Measurements from ENCODE around the gene CPT2. TPM values are rescaled to one million over a fixed set of nuclear protein-coding genes. Genes with fewer than 3 reads are reported as not detected.
A peak's percentile ranks its signal among the peaks of the same experiment; 100 is the strongest.

CPT2 gene
- total and polyA plus RNA-seq, 9 of the 15 experiments (the other 6 are each of a cell fraction or from before 2014, with no cell fraction given), result 7.6 to 25.1 (median 16.8) TPM

DNA sequence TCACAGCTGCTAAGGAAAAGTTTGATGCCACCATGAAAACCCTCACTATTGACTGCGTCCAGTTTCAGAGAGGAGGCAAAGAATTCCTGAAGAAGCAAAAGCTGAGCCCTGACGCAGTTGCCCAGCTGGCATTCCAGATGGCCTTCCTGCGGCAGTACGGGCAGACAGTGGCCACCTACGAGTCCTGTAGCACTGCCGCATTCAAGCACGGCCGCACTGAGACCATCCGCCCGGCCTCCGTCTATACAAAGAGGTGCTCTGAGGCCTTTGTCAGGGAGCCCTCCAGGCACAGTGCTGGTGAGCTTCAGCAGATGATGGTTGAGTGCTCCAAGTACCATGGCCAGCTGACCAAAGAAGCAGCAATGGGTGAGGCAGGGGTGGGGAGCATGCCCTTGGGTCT is 14.3 kb downstream of the CPT2 start:
- CTCF ChIA-PET (ENCODE audit: low intra/inter-chr PET ratio), result no interaction called here
- no peaks in the 10 kb centered on the region for H4K20me1 ChIP-seq (replicated peaks; ENCODE audit: control insufficient read depth, insufficient read depth, low read length)
- no peak overlapping the region for H3K4me2 ChIP-seq (ENCODE audit: insufficient read depth, low read length)
- POLR2A ChIA-PET, result interaction anchor here (0.6 to 2.4 kb wide), 2 partner anchors 15 to 27 kb away, joined by 4 to 13 read pairs; no protein-coding TSS in a partner anchor
- H3K79me2 ChIP-seq (ENCODE audit: control insufficient read depth, insufficient read depth, low read length), result no peaks in the 10 kb centered on the region
- WGBS (ENCODE audit: insufficient coverage, low coverage, missing lambda C conversion rate), result 91% methylated on average over 11 of the region's 11 CpGs
- no peak overlapping the region for H3K27ac ChIP-seq (ENCODE audit: extremely low read depth, low read depth, low read length)
- DNase-seq (ENCODE audit: extremely low read depth in 1 of 4, low spot score in 3 of 4) (no peak), FAIRE-seq (no peak), ATAC-seq (no peak; the same call in 2 of the 3 replicates)
- no peak overlapping the region for H3K9ac ChIP-seq (ENCODE audit: insufficient read depth in 1 of 2, low read depth in 2 of 2, low read length in 2 of 2)
- H3K4me3 ChIP-seq, result no peak overlapping the region
- H3K27me3 ChIP-seq (ENCODE audit: control insufficient read depth in 2 of 2, insufficient read depth in 2 of 2, low read length in 2 of 2), result no peaks in the 10 kb centered on the region
- H3K36me3 ChIP-seq (ENCODE audit: control insufficient read depth, insufficient read depth, low read length), result peaks cover 63% of the 10 kb centered on the region
- in situ Hi-C loops (cut with MboI), result no loop called here
- no TSS peak for BruUV-seq (replicated peaks)
- H3K9me1 ChIP-seq (ENCODE audit: control insufficient read depth, insufficient read depth, low read length), result no peaks in the 10 kb centered on the region
- no peaks in the 10 kb centered on the region for H3K4me1 ChIP-seq (replicated peaks in 1 of 2; ENCODE audit: control insufficient read depth in 2 of 2, insufficient read depth in 2 of 2, low read length in 2 of 2)
- TF ChIP-seq POLR2G (IDR thresholded peaks at IDR 0.05; ENCODE audit: low read depth, low read length) (peak; percentile 59), NR4A1 (CRISPR knock-in tag; IDR thresholded peaks at IDR 0.05) (no peak), NR4A1 (tag; IDR thresholded peaks at IDR 0.05) (no peak), MTF1 (CRISPR knock-in tag; IDR thresholded peaks at IDR 0.05; ENCODE audit: borderline replicate concordance) (no peak), RBFOX2 (IDR thresholded peaks at IDR 0.05; ENCODE audit: low read depth, low read length) (peak; percentile 43), TBP (optimal IDR thresholded peaks at IDR 0.05; ENCODE audit: low read depth, low read length) (no peak), FOXA1 (IDR thresholded peaks at IDR 0.05; ENCODE audit: borderline replicate concordance) (no peak), ZNF444 (CRISPR knock-in tag; IDR thresholded peaks at IDR 0.05) (no peak), XRCC4 (IDR thresholded peaks at IDR 0.05; ENCODE audit: extremely low read depth, insufficient read depth, insufficient read length) (no peak), HNRNPUL1 (IDR thresholded peaks at IDR 0.05; ENCODE audit: low read length) (no peak)
- TF ChIP-seq, protein P1, sequence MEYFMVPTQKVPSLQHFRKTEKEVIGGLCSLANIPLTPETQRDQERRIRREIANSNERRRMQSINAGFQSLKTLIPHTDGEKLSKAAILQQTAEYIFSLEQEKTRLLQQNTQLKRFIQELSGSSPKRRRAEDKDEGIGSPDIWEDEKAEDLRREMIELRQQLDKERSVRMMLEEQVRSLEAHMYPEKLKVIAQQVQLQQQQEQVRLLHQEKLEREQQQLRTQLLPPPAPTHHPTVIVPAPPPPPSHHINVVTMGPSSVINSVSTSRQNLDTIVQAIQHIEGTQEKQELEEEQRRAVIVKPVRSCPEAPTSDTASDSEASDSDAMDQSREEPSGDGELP (CRISPR knock-in tag; IDR thresholded peaks at IDR 0.05; ENCODE audit: borderline replicate concordance), result 0 out of 2 replicates have a peak, but pooled peaks have one; percentile 30
- TF ChIP-seq, protein P2, sequence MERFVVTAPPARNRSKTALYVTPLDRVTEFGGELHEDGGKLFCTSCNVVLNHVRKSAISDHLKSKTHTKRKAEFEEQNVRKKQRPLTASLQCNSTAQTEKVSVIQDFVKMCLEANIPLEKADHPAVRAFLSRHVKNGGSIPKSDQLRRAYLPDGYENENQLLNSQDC (CRISPR knock-in tag; IDR thresholded peaks at IDR 0.05), result no peak
- no peak overlapping the region for H2AFZ ChIP-seq (ENCODE audit: low read depth, low read length)
- H3K9me3 ChIP-seq (replicated peaks; ENCODE audit: control insufficient read depth, insufficient read depth, low read depth, low read length), result peaks cover 12% of the 10 kb centered on the region
- intact Hi-C loops (cut with micrococcal nuclease), result no loop called here
